ENCODE data around the gene PDE8B. TPM values are rescaled to one million over a fixed set of nuclear protein-coding genes. Genes with fewer than 3 reads are reported as not detected.

PDE8B gene
- total RNA-seq (ENCODE audit: unreplicated experiment), result 7.8 TPM
- long read RNA-seq, partial matches to known transcripts, result 2 of 3 reads
- long read RNA-seq, other reads (novel, unspliced or antisense), result 1 of 3 reads

DNA sequence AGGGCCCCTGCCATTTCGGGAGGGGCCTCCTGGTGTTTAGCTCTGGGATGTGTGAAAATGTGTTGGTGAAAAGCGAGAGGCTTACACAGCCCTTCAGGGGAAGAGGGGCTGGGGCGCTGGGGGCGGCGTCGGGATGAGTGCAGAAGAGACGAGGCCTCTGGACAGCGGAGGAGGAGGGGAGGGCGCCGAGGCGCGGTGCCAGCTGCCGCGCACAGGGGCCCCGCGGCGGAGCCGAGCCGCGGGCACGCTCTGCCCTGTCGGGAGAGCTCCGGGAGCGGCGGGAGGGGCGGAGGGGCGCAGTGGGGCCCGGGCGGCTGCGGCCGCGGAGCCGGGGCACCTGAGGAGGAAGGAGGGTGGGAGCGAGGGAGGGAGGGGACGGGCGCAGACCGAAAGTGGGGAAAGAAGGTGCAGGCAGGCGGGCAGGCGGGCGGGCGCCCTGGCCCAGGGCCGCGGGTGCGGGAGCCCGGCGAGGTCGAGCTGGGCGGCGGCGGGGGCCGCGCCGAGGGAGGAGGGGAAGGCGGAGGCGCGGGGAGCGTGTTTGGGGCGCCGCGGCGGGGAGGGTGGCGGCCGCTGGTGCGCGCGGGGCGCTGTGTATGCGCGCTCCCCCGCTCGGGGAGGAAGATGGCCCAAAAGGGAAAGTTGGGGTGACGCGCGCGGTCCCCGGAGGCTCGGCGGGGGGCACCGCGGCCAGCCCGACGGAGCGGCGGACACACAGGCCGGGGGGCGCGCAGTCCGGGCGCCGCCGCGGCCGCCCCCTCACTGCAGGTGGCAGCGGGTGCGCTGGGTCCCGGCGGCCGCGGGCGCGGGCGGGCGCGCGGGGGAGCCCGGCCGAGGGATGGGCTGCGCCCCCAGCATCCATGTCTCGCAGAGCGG, at the start of gene PDE8B:
Gene PDE8B, plus strand, starts transcription at position 590 of the 873 bp plus-strand sequence. Its CDS starts 246 bp downstream, at position 836.
- no peak for DNase-seq (ENCODE audit: low spot score)
- H3K9me3 Mint-ChIP-seq (ENCODE audit: unreplicated experiment), result no peaks in the 10 kb centered on the region
- H3K36me3 Mint-ChIP-seq (ENCODE audit: low read depth, unreplicated experiment), result peaks cover 5% of the 10 kb centered on the region
- peak within 1 kb of the TSS; percentile 38 for H3K27ac Mint-ChIP-seq (ENCODE audit: unreplicated experiment)
- peaks cover 23% of the 10 kb centered on the region for H3K4me1 Mint-ChIP-seq (ENCODE audit: unreplicated experiment)
- no peak for TF ChIP-seq CTCF (IDR thresholded peaks at IDR 0.05; ENCODE audit: unreplicated experiment)
- peaks cover 21% of the 10 kb centered on the region for H3K27me3 Mint-ChIP-seq (ENCODE audit: unreplicated experiment)
- peak within 1 kb of the TSS; percentile 88 for H3K4me3 Mint-ChIP-seq (ENCODE audit: unreplicated experiment)

DNA sequence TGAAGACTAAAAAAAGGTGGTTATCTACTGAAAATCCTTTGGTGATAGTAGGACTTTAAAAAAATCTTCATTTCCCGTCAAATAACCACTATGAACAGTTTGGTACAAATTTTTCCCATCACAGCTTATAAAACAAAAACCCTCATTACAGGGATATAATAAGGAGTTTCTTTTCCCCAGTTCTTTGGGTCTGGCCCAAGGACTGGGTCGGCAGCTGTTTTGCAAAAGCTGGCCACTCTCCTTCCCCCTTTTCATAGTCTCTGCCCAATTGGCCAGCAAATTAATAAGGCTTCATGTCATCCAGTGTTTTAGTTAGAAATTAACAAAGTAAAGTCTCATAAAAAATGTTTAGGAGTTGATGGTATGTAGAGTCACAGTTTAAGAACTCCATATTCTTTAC, 47.0 kb upstream of the PDE8B start:
- Mint-ChIP-seq H3K27ac (ENCODE audit: unreplicated experiment) (no peak overlapping the region), H3K27me3 (ENCODE audit: unreplicated experiment) (peaks cover 2% of the 10 kb centered on the region), H3K9me3 (ENCODE audit: unreplicated experiment) (no peaks in the 10 kb centered on the region), H3K4me1 (ENCODE audit: unreplicated experiment) (no peaks in the 10 kb centered on the region), H3K36me3 (ENCODE audit: low read depth, unreplicated experiment) (no peaks in the 10 kb centered on the region), H3K4me3 (ENCODE audit: unreplicated experiment) (no peak overlapping the region)
- DNase-seq (ENCODE audit: low spot score), result no peak
- TF ChIP-seq CTCF (IDR thresholded peaks at IDR 0.05; ENCODE audit: unreplicated experiment), result no peak

GRCh38 chr5:77167063-77167462, 43.4 kb upstream of the PDE8B start:
- Mint-ChIP-seq H3K4me3 (ENCODE audit: unreplicated experiment) (no peak overlapping the region), H3K4me1 (ENCODE audit: unreplicated experiment) (peaks cover 7% of the 10 kb centered on the region), H3K9me3 (ENCODE audit: unreplicated experiment) (no peaks in the 10 kb centered on the region), H3K36me3 (ENCODE audit: low read depth, unreplicated experiment) (no peaks in the 10 kb centered on the region), H3K27me3 (ENCODE audit: unreplicated experiment) (peaks cover 2% of the 10 kb centered on the region), H3K27ac (ENCODE audit: unreplicated experiment) (no peak overlapping the region)
- DNase-seq (ENCODE audit: low spot score), result no peak
- no peak for TF ChIP-seq CTCF (IDR thresholded peaks at IDR 0.05; ENCODE audit: unreplicated experiment)

DNA sequence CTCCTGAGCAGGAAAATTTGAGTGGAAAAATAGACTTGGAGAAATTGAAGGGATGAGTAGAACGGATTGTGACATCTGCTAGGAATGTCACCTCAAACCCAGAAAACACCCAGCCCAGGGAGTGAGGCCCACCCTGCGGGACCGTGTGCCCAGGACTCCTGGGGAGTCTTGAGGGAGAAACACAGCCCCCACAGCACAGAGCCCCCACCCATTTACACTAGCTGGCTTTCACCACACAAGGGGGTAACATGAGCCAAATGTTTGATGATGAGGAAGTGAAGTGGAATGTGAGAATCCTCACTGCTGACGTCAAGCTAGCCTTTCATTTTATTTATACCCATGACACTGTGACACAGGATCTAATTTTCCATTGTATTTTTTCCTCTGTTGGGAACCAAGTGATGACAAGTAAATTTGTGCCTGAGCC, 42.8 kb upstream of the PDE8B start:
- H3K27ac Mint-ChIP-seq (ENCODE audit: unreplicated experiment), result no peak overlapping the region
- H3K36me3 Mint-ChIP-seq (ENCODE audit: low read depth, unreplicated experiment), result no peaks in the 10 kb centered on the region
- peaks cover 2% of the 10 kb centered on the region for H3K27me3 Mint-ChIP-seq (ENCODE audit: unreplicated experiment)
- TF ChIP-seq CTCF (IDR thresholded peaks at IDR 0.05; ENCODE audit: unreplicated experiment), result no peak
- H3K4me3 Mint-ChIP-seq (ENCODE audit: unreplicated experiment), result no peak overlapping the region
- H3K9me3 Mint-ChIP-seq (ENCODE audit: unreplicated experiment), result no peaks in the 10 kb centered on the region
- DNase-seq (ENCODE audit: low spot score), result no peak
- peaks cover 7% of the 10 kb centered on the region for H3K4me1 Mint-ChIP-seq (ENCODE audit: unreplicated experiment)

Measured in endothelial cell (in vitro differentiated cells).